Measurements from ENCODE around the gene GATAD2A. TPM values are rescaled to one million over a fixed set of nuclear protein-coding genes. Genes with fewer than 3 reads are reported as not detected.
"Not testable (repeated sequence)": the region's sequence is repeated elsewhere in the genome, so short reads cannot be mapped to it uniquely, and the experiment has no call there.

GATAD2A gene
- total RNA-seq, 1 experiment from 2014 or later, result 84.0 TPM

DNA sequence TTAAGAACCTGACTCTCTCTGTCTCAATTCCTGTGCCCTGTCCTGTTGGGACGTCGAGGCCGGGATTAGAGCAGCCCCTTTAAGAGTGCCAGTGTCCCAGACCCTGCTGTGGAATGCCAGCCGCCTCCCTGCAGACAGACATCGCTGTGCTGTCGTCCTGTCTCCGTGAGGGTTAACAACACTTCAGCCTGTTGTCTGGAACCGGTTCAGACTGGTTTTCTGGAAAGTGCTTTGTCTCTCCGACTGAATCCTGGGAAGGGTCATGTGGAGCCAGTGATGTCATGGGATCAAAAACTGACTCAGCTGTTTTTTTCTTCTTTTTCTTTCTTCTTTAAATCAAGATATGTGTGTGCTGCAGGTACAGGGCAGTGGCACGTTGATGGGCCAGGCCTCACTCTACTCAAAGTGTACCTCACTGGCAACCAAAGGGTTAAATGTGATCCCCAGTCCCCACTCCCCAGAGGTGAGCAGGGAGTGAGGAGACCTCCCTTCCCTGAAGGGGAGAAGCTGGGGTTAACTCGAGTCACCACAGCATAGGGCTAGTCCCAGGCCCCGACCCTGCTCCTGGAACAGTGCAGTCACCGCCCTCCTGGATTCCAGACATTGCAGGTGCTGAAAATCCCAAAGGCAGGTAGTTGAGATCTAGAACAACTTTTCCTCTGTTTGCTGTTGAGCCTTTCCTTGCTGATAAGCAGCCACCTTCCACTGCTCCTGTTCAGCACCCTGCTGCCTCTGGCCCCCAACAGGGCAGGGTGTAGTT, 59.0 kb downstream of the GATAD2A start:
- DNase-seq (ENCODE audit: low spot score), result peak; percentile 18

DNA sequence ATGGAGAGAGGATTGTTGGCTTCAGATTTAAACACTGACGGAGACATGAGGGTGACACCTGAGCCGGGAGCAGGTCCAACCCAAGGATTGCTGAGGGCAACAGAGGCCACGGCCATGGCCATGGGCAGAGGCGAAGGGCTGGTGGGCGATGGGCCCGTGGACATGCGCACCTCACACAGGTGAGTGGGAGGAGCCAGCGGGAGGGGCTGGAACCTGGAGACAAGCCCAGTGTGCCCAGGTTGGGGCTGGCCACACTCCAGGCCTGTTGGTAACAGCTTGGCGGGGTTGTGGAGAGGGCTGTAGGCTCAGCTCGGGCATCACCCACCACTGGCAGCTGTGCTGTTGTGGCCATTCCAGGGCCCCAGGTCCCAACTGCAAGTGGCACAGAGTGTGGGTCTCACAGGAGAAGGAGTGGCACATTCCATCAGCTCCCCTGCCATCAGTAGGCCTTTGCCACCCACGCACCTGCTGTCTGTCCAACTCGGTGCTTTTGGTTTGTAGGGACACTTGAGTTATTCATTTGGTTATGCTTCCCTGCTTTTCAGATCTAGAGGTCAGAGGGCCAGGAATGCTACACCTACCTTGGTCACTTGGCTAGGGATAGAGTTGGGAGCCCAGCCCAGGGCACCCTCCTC, 60.1 kb downstream of the GATAD2A start:
- no peak for DNase-seq (ENCODE audit: low spot score)

DNA sequence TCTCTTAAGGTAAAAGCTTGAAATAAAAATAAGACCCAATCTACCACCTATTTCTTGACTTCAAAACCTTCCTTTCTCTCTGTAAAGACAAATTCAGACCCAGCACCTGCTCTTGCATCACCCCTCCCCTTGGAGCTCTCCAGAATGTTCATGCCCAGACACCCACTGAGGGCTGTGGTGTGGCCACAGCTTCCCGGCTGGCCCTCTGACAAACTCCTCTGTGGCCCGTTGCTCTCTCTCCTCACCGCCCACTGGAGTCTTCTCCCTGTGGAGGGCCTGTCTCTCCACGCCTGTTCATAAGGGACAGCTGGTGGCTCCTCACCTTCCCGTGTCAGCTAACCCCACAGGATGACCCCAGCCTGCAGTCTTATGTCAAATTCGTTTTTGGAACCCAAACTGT, 60.7 kb downstream of the GATAD2A start:
- DNase-seq (ENCODE audit: low spot score), result no peak

DNA sequence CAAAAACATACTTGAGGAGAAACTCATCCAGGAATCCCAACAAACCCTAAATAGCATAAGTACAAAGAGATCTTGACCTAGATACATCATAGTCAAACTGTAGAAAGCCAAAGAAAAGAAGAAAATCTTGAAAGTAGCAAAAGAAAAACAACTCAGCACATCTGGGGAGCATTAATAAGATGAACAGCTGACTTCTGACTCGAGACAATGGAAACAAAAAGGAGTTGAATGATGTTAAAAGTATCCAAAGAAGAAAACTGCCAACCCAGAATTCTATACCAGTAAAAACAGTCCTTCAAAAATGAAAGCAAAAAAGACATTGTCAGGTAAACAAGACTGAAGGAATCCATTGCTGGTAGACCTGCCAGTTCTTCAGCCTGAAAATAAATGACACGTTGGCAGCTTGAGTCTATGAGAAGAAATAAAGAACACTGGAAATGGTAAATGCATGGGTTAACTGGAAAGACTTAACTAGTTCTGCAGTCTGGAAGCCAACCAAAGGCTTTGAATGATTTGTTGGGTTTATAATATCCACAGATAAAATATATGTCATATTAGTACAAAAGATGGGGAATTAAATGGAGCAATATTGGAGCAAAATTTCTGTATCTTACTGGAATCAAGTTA, 63.1 kb downstream of the GATAD2A start:
- peak; percentile 51 for DNase-seq (ENCODE audit: low spot score)

DNA sequence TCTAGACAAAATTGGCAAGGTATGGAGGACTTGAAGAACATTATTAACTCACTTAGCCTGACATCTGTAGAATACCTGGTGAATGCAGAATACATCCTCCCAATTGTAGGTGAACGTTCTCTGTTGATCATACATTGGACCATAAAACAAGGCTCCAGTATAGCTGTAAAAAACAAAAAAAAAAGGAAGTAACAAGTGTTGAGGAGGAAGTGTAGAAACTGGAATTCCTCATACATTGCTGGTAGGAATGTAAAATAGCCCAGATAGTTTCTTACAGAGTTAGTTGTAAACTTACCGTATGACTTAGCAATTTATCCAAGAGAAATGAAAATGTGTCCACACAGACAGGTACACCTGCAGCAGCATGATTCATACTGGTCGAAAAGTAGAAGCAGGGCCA, 65.1 kb downstream of the GATAD2A start:
- DNase-seq (ENCODE audit: low spot score), result no peak

DNA sequence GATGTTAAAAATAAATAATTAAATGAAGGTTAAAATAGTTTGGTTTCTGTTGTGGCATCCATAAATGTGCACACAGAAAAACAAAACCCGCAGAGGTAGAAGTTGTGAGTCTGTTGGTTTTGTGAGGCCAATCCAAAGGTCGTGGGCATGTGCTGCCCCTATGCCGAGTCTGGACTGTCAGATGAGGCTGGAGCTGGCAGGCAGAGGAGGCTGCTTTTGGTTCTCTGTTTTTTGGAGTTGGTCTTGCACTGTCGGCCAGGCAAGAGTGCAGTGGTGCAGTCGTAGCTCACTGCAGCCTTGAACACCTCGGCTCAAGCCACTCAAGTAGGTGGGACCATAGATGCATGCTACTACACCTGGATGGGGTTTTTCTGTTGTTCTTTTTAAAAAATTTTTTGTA, 66.2 kb downstream of the GATAD2A start:
- no peak for DNase-seq (ENCODE audit: low spot score)

DNA sequence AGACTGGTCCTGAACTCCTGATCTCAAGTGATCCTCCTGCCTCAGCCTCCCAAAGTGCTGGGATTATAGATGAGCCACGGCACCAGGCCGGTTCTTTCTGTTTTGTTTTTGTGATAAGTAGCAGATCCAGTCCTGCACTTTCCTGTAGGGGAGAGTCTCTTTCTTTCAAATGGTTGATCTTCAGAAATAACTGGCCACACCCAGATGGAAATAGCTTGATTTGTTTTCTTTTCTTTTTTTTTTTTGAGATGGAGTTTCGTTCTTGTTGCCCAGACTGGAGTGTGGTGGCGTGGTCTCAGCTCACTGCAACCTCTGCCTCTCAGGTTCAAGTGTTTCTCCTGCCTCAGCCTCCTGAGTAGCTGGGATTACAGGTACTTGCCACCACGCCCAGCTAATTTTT, 66.6 kb downstream of the GATAD2A start:
- DNase-seq (ENCODE audit: low spot score), result not testable (repeated sequence)

DNA sequence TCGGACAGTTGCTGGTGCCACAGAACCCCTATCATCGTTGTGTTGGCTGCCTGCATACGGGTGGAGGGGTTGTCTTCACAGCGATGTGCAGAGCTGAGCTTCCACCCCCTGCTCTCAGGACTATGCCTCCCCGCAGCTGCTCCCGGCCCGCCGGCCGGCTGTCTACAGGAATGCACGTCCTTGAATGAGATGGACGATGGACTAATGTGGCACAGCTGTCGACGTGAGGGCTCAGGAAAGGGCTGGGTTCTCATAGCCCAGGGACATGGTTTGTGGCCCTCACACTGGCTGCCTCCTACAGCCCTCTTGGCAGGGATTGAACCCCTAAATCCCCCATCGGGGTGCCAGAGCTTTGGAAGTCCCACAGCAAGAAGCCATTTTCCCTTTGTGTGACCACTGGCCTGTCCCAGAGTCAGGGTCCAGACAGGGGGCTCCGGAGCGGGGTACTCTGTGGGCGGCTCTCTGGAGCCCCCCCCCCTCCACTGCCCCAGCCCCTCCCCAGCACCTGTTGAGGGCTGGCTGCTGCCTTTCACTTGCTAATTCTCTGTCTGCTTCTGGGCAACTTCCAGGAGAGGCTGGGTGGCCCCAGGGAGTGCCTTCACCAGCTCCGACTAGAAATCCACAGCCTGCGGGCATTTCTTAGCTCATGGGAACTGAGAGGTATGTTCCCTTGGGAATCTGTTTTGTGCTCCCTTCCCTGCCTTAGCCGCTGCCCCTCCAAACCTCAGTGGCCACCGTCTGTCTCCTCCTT, 69.7 kb downstream of the GATAD2A start:
- no peak for DNase-seq (ENCODE audit: low spot score)

DNA sequence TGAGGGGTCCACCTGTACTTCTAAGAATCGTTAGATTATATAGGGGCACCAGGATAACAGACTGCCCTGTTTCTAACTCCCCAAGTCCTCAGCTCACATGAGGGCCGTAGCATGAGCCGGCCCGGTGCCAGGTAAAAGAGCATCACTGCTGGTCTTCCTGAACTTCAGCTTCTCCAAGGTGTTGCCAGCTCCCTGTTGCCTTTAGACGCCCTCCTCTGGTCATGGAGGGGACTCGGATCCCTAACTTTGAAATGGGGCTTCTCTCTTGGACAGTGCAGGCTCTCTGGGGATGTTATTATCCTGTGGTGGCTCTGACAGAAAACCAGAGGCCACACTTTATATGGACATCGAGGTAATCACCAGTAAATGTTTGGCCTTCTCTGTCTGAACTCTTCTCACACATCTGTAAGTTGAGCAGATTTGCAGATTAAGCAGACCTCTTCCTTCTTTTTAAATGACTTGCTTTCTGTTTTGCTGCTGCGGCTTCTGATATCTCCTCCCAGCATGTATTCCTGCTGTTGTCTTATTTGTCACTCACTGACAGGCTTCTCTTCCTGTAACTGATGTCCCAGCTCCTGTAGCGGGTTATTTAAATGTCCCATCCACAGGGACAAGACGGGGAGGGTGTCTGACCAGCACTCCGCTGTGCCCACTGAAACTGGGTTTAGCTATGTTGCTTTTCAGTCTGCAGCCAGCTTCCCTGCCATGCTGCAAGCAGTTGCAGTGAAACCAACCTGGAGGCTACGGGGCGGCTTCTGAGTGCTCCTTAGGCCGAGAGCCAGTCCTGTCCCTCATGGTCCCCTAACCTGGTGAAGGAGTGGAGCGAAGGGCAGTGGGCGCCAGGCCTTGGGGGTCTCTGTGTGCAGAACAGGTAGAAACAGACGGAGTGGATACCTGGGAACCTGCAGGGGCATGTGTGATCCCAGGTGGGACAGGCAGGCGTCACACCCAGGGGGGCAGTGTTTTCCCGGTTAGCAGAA, 70.7 kb downstream of the GATAD2A start:
- DNase-seq (ENCODE audit: low spot score), result no peak

DNA sequence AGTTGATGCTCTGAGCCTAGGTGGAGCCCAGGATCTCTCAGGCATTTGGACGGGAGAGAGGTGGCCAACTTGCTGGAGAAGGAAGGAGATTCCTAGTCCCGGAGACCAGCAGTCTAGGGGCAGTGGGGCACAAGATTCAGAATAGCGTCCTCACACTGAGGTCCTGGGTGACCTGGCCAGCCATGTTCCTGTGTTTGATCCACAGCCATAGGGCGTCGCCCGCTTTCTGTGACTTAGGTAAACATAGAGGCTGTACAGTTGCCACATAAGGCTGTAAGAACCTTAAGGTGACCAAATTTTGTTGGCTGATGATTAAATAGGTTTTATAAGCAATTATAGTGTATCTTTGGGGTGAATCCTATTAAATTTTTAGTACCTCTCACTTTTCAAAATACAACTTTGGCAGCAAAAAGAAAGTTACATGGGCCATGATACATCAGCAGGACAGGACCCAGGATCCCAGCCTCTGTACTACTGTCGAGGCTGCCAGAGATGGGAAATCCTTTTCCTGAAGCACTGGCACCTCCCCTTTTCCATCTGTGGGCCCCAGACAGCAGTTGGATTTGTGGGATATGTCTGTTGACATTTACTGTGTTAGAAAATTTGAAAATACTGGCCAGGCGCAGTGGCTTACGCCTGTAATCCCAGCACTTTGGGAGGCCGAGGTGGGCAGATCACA, 72.4 kb downstream of the GATAD2A start:
- DNase-seq (ENCODE audit: low spot score), result no peak

DNA sequence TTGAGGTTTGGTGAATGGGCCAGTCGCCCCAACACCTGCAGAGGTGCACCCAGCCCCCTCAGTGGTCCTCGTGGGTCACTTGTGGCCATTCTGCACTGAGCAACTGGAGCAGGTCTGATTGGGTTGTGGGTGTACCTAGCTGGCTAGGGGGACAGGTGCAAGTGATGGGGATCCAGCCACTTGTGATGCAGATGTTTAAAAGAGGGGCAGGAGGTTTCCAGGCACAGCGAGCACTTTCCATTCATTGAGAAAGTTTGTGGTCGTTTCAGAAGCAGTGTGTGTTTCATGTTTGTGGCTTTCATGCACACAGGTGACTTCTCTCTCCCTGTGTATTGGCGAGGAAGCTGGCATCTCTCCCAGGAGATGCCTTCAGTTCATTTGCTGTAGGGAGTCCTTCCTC, 75.2 kb downstream of the GATAD2A start:
- DNase-seq (ENCODE audit: low spot score), result no peak

DNA sequence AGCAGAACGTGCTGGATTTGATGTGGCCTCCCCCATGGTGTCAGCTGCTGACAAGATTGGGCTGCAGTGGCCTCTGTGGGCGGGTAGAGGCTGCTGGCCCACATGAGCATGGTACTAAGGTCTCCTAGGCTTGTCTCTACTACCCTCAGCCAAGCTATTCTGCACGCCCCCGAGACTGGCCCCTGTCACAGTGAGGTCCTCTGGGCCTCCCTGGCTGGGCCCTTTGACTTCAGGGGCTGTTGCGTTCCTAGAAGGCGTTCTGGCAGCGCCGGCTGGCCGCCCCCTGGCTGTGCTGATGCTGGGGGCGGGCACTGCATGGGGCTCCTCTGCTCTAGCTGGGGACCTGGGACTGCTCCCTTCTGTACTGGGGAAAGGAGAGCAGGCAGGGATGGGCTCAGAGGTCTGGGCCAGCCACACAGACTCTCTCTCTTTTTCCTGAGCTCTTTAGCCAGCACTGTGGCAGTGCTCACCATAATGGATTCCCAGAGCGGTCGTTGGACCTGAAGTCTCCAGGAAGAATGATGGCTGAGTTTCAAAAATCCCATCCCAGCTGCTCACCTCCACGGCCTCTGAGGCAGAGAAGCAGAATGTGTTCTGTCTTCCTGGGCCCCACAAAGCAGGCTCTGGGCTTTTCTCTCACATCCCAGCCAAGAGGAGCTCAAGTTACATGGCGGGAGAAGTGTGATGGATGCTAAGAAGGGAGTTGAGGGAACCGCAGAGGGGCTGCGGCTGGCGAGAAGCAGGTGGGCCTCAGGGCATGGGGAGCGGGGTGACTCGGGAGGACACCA, 77.5 kb downstream of the GATAD2A start:
- DNase-seq (ENCODE audit: low spot score), result no peak

DNA sequence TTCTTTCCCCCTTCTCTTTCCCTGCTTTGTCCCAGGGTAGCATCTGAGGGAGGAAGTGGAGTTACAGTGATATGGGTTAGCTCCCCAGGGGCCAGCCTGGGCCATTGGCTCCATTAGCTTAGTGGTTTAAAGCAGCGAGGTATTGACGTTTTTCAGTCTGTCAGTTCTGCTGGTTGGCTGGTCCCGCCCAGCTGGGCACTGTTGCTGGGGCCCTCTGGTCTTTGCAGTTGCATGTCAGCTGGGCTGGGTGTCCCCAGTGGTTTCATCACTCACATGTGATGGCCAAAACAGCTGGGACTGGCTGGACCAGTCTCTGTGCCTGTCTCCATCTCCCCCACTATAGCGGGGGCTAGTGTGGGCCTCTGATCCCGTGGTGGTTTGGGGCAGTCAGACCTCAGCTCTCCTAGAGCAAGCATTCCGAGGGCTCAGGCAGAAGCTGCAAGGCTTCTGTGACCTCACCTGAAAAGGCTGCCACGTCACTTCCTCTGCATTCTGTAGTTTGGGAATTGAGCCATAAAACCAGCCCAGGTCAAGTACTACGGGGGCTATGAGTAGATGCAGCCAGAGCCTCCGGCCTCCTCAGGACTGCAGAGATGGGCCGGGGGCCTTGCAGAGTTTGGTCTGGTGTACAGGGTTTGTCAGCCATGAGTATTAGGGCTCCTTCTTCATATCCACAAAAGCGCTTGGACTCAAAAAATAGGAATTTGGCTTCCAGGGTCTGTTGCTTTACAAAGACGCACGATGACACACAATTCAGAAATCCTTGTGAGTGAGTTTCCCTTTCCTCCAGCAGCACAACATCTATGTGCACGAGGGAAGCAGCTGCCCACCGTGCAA, 79.9 kb downstream of the GATAD2A start:
- no peak for DNase-seq (ENCODE audit: low spot score)

DNA sequence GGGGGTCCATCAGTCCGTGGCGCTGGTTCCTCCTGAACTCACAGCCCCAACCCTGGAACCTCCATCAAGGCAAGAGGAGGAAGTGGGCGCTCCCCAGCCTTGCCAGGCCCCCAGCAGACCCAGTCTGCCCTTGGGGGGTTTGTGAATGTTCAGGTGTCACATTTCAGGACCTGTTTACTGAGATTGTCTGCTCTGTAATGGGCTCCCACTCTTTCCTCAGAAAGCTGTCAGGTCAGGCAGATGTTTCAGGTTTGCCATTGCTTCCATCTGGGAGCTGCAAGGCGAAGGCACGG, 80.5 kb downstream of the GATAD2A start:
- no peak for DNase-seq (ENCODE audit: low spot score)

DNA sequence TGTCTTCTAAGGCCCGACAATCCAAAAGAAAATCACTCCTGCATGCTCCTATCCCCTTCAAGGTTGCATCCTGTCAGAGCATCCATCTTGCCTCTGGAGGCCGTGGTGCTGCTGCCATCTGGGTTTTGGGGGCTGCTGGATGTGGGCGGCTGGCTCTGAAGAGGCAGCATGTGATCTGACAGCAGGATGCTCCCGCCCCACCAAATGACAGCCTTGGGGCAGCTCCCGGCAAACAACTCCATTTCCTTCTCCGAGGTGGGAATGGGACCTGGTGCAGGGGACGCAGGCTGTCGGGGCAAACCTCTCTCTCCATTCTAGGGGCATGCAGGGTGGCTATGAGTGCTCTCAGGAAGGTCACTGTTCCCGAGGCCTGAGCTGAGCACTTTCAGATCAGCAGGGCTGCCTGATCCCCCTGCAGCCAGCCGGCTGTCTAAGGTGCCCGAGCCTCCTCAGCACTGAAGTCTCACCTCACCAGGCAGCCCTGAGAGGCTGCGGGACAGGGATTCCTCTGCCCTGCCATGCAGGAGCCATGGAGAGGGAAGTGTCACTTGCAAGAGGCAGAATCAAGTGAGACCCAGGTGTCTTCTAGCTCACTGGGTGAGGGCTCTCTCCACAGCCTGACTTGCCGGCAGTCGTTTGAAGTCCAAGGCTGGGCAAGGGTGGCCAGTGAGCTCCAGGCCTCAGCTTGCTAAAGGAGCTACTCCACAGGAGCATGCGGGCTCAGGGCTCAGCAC, 81.0 kb downstream of the GATAD2A start:
- DNase-seq (ENCODE audit: low spot score), result no peak

DNA sequence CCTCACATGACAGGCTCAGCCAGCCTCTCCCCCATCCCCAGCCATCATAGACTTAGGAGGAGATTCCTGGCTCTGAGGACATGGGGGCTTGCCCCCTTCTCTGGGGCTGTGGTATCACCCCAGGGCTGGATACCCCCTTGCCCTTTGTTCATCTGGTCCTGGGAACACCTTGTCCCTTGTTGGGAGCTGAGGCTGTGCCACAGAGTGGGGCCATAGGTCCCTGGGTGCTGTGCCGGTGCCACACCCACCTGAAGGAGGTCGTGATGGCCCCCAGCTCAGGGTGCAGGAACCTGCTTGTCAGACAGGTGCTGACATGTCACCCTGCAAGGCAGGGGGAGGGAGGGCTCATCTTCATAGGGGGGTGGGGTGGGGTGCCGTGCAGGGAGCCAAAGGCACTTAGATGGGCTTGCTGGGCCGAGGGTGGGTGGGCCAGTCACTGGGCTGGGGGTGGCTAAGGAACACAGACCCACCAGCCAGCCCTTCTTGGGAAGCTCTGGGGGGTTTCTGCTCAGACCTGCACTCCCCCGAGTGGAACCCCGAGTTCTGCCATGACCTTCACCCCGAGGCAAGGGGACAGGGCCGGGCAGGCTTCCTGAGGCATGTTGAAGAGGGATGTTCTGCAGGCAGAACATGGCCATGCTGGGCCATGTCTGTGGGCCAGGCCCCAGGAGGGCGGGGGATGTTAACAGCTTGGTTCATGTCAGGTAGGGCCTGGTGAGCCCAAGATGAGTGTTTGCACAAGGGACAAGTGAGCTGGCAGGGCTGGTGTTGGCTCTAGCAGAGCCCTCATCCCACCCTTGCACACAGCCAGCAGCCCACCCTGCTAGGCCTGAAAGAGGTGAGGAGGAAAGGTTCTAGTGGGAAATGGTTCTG, 81.8 kb downstream of the GATAD2A start:
- no peak for DNase-seq (ENCODE audit: low spot score)
